HG03108 (cell line): ENCODE measurements around the gene TOP2A.

Experiments
- ATAC-seq: cut with Tn5 transposase; IDR thresholded peaks from one replicate; pipeline ENCODE4 v1.9.1; 2021; ENCODE audit warnings: moderate library complexity; ENCODE audit not compliant: unreplicated experiment

The TOP2A gene

DNA sequence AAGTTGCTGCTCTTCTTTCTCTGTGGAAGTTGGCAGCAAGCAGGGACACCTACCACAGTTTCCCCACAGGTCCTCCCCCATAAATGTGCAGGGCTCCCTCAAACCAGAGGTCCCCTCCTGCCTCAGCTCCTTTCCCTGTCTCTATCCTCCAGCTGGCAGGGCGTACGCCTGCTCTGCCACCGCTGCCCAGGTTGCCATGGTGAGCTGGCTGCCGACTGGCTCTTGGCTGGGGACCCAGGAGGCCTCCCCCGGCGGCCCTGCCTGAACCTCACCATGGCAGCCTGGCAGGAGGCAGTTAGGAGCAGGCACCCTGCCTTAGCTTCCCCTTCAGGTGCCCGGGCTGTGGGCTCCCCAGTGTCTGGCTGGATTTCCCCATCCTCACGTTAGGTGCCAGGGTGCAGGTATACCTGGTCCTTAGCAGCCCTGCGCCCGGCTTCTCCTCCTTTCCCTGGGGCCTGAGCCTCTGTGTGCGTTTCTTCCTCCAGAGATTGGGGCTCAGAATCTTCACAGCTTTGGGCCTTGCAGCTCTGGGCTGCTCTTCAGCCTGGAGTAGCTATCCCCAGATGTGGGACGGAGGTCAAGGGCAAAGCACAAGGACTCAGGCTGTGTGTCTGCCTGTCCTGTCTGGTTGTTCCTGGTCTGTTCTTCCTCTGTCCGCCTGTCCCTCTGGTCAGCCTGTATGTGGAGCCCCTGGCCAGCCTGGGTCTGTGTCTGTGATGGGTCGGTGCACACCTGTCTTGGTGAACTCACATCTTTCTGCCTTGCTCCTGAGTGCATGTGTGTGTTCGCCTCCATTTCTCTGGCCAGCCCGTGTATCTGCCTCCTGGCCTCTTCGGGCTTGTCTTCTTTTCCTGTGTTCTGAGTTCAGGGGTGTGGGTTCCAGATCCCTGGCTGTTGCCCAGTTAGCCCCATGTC is 68.9 kb downstream of the TOP2A start:
- ATAC-seq = no peak

DNA sequence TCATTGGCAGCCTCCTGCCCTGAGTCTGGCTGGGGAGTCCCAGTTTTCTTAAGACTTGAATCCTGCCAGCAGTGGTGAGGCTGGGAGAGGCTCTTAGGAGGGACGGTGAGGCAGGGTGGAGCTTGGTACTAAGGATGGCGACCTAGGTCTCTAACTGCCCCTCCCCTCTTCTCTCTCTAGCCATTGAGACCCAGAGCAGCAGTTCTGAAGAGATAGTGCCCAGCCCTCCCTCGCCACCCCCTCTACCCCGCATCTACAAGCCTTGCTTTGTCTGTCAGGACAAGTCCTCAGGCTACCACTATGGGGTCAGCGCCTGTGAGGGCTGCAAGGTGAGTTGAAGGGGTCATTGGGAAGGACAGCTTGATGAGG is 69.6 kb downstream of the TOP2A start:
- no peak for ATAC-seq

DNA sequence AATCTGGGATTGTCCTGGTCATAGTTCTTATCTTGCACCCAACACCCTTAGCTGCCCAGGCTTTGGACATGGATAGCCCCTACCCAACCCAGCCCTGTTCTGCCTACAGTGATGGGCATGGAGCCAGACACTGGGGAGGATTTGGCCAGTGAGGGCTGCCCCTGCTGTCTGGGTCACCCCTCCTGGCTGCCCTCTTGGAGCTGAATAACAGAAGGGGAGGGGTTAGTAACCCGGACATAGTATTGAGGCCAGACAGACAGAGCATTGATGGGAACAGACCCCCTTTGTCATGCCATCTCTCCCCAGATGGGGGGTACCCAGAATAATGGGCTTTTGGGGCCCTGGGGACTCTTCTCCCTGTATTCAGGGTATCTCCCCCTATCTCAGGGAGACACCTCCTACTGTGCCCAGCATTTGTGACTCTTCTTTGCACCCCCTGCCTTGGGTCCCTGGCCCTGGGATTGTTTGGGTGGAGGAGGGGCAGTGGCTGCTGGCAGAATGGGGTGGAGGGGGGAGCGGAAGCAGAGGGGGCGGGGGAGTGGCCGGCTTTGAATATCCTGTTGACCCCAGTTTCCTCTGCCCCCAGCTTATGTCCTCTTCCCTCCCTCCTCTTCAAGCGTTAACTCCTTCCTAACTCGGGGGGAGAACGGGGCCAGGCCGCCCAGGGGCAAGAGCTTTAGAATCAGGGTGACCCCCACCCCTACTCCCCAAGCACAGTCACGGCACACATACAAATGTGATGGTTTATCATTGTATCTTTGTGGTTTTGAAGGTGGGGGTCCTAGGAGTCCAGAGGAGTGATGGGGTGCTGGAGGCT is 70.2 kb downstream of the TOP2A start:
- ATAC-seq = no peak

DNA sequence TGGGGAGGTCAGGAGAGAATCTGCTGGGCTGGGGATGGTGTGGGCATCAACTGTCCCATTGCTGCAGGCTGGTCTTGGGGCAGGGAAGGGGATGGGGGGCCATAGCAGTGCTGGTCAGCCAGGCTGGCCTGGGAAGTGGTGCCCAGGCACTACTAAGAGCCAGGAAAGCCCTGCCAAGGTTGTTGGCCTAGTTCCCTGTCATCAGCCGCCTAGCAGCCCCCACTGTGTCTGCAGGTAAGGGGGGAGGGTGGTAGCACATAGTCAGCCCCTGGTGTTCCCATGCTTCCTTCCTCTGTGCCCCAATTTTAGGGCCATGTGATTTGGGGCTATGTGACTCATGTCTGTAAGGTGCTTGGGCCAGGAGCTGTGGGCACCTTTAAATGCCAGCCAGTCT is 70.9 kb downstream of the TOP2A start:
- no peak for ATAC-seq

DNA sequence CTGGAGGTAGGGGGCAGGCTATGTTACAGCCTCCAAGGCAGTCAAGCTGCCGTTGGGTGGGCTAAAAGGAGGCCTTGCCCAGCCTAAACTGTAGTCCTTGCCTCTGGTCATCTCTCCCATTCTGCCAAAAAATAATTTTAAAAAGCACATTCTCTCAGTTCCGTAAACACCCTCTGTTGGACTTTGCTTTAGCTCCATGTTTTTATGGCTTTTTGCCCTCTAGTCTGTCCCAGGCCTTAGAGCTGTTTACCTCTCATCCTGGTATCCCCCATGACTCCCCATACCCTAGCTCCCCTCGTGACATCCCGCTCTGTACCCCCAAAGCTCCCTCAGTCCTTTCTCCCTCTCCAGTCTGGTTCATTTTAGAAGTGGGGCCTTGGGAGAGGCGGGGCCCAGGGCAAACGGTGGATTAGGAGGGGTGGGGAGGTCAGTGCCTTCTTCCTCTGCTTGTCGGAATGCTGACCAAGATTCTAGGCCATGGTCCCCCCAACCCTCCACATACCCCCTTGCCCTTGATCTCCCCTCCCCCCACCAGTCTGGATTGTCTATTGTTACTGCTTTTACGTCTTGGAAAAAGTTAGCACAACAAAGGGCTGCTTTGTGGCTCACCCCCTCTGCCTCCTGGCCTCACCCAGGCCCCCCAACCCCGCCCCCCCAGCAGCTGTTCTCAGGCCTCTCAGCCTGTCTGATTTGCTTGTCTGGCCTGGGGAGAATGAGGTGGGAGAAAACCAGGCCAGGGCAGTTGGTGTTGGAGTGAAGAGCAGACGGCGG is 71.5 kb downstream of the TOP2A start:
- no peak for ATAC-seq

DNA sequence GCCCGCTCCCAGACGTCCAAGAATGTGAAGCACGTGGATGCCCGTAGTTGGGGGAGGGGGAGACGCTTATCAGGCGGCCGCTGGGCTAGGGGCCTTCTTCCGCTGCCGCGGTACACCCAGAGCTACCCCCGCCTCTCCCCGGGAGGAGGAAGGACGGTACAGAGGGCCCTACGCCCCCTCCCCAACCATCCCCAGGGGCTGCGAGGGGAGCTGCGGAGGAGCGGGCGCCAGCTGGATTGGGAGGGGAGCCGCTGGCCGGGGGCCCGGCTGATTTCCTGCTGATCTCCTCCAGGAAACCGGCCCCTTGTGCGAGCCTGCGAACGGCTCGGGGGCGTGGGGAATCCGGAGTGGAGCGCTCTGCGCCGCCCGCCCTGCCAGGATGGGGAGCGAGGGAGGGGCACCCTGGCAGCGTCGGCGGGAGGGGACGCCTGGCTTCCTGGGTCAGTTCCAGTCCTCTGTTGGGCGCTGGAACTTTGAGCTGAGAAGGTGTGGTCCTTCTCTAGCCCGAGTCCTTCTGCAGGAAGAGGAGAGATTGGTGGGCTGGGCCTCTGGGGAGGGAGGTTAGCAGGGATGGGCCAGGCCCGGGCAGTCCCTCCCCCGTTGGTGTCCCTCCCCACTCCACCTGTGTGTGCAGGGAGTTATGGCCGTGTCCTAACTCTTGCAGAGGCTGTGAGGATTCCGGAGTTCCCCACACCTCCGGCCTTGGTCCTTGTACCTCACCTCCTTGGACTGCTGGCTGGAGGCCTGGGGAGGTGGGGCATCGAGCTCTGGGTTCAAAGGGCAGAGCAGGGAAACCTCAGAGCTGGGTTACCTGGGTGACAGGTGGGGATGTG is 72.3 kb downstream of the TOP2A start:
- ATAC-seq = no peak

DNA sequence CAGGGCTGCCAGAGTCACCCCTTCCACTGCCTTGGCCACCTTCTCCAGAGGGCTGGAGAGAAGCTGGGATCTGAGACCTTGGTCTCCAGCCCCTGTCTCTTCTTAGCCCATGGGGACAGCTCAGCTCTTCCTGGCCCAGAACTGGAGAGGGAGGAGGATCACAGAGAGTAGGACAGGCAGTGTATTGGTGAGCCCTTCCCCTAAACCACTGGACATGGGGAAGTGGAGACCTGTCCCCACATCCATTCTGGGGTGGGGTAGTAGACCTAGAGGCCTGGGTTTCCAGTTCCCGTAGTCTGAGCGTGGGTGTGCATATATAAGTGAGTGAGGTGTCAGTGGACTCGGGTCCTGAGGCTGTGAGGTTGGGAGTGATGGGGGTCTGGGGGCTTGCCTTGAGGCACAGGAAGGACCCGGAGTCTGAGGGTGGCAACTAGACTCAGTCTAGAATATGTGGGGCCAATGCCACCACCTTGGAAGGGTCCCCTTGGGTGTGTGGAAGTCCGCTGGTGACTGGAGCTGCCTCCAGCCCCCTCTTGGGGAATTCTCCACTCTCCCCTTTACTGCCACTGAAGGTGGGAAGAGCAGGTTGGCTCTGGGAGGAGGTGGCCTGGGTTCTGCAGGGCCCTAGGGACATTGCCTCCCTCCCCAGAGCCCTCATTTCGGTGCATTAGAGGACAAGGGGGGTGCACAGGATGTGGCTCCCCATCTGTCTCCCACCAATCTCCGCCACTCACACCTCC is 73.1 kb downstream of the TOP2A start:
- no peak for ATAC-seq

DNA sequence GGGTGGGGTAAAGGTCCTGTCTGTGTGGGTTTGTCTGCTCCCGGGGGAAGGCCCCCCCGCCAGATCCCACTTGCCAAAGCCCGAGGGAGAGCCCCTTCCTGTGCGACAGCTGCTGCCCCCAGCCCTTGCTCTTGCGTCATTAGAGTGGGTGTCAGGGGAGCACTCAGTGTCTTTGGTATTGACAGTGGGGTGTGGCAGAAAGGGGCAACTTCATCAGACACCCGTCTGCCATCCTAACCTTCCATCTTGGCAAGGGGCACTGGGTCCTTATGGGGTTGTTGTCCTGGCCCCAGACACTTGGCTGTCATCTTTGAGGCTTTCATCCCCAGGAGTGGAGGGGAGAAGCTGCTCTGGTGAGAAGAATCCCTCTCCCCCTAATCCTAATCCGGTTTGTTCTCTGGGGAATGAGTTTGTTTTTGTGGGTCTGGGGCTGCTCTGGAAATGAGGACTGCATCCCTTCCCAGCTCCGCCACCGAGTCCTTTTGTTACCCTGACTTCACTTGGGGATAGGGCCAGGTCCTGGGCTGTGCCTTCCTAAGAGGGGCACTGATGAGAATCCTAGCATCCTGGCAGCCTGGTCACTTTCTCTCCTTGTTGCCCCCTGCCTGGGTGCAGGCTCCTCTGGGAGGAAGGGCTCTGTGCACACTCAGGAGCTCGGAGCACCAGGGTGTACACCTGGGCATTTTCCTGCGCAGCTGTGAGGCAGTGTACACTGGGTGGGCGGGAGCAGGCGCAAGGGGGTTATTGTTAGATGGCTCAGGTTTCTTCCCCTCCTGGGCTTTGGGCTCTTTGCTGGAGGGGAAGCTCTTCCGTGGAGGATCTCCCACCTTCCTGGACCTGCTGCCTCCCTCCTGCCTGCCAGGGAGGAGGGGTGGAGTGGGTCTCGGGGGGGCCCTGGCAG is 74.2 kb downstream of the TOP2A start:
- ATAC-seq = no peak

DNA sequence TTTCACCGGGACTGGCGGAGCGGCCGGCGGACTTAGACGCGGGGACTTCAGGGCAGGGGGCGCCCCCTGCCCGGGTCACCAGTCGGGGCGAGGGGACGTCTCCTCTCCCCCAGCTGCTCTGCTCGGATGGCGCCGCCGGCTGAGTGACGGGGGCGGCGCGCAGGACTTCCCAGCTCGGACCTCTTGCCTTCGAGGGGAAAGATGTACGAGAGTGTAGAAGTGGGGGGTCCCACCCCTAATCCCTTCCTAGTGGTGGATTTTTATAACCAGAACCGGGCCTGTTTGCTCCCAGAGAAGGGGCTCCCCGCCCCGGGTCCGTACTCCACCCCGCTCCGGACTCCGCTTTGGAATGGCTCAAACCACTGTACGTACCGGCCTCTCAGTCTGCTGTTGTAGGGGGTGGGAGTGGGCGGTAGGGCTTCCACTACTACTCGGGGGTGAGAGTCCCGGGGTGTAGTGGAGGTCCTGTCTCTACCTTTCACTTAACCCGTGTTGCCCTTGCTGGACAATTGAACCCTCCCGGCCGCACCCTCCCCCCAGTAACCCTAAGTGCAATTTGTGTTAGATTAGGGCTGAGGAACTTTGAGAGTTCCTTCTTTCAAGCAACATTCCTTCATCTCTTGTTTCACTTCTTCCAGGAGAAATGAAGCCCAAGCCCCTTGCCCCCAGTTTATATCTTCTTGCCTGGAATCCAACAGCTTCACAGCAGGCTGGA is 75.0 kb downstream of the TOP2A start:
- no peak for ATAC-seq

DNA sequence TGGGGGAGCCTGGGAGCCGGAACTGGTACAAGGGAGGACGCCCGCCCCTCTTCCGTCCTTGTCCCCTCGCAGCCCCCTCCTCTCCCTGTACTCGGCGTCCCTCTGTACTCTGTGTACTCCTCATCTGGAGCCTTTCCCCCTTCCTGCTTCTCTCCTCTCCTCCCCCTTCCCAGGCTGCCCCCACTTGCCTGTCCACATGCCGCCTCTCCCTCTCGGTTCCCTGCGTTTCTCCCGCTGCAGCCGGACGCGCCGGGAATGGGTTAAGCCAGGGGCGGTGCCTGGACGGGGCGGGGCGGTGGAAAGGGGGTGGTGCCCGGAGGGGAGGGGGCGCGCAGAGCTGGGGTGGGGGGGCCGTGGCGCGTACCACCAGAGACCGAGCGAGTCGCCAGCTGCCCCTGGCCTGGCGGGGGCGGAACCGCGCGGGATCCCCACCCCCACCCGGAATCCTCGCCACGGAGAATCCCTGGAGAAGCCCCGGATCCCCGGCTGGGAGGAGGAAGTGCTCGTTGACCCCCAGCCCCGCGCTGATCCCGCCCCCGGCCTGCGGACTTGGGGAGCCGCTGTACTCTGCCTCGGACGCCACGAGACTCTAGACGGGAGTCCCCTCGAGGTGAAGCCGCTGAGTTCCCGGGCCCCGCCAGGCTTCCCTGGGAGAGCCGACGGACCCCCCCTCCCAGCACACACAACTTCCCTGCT is 75.7 kb downstream of the TOP2A start:
- no peak for ATAC-seq

DNA sequence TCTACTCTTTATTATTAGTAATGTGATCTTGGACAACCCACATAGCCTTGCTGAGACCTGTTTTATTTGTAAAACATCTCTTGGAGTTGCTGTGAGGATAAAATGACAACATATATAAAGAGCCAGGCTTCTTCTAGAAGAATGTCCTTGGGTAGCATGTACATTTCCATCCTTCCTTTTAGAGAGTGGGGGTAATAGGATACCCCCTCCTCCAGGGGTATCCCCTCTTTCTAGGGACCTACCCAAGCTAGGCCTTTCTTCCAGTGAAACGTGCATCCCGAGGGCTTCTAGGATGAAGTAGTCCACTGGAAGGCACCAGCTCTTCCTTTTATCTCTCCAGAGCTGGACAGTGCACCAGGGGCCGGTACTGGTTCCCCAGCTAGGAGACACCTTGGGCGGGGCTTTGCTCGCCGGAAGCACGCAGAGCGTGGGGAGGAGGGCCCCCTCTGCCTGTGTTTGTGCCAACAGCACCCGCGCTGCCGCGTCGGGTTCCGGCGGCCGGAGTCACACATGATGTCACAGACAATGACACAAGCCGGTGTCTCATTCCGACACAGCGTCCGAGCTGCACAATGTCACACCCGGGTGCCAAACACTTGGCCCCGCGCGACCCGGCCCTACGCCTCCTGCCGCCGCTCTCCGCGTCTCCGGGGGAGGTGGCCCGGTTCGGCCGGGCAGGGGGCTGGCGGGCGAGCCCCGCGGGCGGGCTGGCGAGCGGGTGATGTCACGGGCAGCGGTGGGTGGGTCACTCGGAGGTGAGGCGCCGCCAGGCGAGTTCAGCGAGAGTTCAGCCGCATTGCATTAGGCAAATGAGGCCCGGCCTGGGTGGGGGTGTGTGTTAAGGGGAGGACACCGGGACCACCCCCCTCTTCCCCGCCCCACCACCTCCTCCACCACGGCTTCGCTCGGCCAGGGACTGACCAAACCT is 76.6 kb downstream of the TOP2A start:
- peak; percentile 55 for ATAC-seq

DNA sequence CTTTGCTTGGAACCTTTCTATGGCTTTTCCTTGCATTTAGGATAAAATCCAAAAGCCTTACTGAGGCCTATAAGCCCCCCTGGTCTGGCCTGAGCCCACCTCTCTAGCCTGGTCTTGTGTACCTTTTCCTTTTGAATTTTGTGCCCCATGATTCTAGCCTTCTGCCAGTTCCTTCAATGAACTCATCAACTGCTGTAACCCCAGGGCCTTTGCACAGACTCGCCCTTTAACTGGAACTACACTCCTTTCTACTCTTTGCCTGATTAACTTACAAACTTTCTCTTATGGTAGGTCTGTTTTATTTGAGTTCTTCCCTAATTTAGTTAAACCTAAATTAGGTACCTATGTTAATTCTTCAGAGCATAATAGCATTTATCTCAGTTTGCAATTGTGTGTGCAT is 77.4 kb downstream of the TOP2A start:
- no peak for ATAC-seq

DNA sequence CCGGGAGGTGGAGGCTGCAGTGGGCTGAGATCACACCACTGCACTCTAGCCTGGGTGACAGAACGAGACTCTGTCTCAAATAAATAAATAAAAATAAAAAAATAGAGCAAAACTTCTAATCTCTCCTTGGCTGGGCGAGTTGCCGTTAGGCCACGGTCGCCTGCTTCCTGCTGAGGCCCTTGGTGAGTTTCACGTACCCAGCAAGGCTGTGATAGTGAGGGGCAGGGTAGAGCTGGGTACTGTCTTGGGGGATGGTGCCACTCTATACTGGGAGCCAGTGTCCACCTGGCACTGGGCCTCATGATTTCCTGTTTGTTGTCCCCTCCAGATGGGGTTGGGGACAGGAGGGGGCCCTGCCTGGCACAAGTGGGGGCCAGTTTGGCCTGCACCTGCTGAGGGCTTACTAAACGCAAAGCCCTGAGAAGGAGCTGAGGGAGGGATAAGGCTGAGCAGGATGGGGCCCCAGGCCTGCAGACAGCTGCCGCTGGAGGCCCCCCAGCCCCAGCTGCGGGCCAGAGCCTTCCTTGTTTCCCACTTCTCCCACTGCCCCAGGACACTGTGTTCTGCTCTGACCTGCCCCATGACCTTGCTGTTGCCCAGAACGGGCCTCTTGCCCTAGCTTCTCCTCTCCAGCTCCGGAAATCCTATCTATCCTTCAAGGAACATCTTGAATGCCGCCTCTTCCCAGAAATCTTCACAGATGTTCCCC is 78.6 kb downstream of the TOP2A start:
- ATAC-seq = no peak
